ENCODE results near the gene TMF1. TPM values are rescaled to one million over a fixed set of nuclear protein-coding genes. Genes with fewer than 3 reads are reported as not detected.

TMF1 gene
- total RNA-seq, 1 donor from 2014 or later = 24.4 TPM

DNA sequence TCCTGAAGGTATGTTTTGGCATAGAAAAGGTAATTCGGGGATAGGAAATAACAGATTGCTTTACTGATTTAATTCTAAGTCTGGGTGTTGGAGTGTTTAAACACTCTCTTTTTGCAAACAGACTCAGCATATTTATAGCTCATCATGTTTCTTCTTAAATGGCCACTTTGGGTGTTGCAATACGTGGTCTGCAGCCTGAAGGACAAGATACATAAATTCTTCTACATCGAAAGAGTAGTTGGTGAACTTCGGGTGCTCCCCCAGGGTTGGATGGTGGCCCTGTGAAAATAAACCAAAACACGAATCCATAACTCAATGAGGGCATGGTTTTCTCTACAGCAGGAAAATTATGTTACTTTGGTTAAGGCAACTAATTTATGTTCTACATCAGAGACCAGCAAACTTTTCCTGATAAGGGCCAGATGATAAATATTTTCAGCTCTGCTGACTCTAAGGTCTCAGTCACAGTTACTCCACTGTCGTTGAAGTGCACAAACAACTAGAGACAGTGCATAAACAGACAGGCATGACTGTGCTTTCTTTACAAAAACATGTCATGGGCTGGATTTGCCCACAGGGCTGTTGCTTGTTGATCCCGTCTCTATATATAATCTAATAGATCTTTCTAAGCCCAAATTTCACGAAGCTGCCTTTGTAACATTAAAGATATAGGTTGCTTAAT is 74.5 kb downstream of the TMF1 start:
- Histone ChIP-seq H3K36me3 (no peaks in the 10 kb centered on the region), H3K27me3 (no peaks in the 10 kb centered on the region), H3K9ac (no peak overlapping the region), H2AFZ (replicated peaks) (no peak overlapping the region), H4K20me1 (ENCODE audit: low read depth) (no peaks in the 10 kb centered on the region), H3K4me2 (no peak overlapping the region), H3K4me1 (no peaks in the 10 kb centered on the region), H3K79me2 (ENCODE audit: low read depth) (no peaks in the 10 kb centered on the region), H3K9me3 (ENCODE audit: low read depth) (no peaks in the 10 kb centered on the region), H3K27ac (no peak overlapping the region), H3F3A (ENCODE audit: low read depth) (no peaks in the 10 kb centered on the region), H3K4me3 (no peak overlapping the region)
- H3K27ac Mint-ChIP-seq = no peak overlapping the region
- no peaks in the 10 kb centered on the region for H3K27me3 Mint-ChIP-seq (ENCODE audit: insufficient read depth, low read depth)
- no peaks in the 10 kb centered on the region for H3K9me3 Mint-ChIP-seq
- peaks cover 3% of the 10 kb centered on the region for H3K36me3 Mint-ChIP-seq
- TF ChIP-seq EZH2 (IDR thresholded peaks at IDR 0.05) = no peak
- TF ChIP-seq EZH2phosphoT487 (IDR thresholded peaks at IDR 0.05) = no peak
- TF ChIP-seq, protein P1, sequence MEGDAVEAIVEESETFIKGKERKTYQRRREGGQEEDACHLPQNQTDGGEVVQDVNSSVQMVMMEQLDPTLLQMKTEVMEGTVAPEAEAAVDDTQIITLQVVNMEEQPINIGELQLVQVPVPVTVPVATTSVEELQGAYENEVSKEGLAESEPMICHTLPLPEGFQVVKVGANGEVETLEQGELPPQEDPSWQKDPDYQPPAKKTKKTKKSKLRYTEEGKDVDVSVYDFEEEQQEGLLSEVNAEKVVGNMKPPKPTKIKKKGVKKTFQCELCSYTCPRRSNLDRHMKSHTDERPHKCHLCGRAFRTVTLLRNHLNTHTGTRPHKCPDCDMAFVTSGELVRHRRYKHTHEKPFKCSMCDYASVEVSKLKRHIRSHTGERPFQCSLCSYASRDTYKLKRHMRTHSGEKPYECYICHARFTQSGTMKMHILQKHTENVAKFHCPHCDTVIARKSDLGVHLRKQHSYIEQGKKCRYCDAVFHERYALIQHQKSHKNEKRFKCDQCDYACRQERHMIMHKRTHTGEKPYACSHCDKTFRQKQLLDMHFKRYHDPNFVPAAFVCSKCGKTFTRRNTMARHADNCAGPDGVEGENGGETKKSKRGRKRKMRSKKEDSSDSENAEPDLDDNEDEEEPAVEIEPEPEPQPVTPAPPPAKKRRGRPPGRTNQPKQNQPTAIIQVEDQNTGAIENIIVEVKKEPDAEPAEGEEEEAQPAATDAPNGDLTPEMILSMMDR (IDR thresholded peaks at IDR 0.05) = no peak
- H3K4me3 Mint-ChIP-seq = no peak overlapping the region
- DNase-seq (ENCODE audit: low spot score) = no peak
- H3K4me1 Mint-ChIP-seq = no peaks in the 10 kb centered on the region

- no peak overlapping the region for H3K4me3 Mint-ChIP-seq
- Histone ChIP-seq H3K27ac (no peak overlapping the region), H3K9me3 (ENCODE audit: low read depth) (no peaks in the 10 kb centered on the region), H2AFZ (replicated peaks) (no peak overlapping the region), H4K20me1 (ENCODE audit: low read depth) (no peaks in the 10 kb centered on the region), H3K4me2 (no peak overlapping the region), H3K4me1 (no peaks in the 10 kb centered on the region), H3K36me3 (no peaks in the 10 kb centered on the region), H3K79me2 (ENCODE audit: low read depth) (no peaks in the 10 kb centered on the region), H3K9ac (no peak overlapping the region), H3K4me3 (no peak overlapping the region), H3K27me3 (no peaks in the 10 kb centered on the region), H3F3A (ENCODE audit: low read depth) (no peaks in the 10 kb centered on the region)
- no peak for TF ChIP-seq EZH2 (IDR thresholded peaks at IDR 0.05)
- TF ChIP-seq, protein P1 (IDR thresholded peaks at IDR 0.05) = no peak
- no peak for TF ChIP-seq EZH2phosphoT487 (IDR thresholded peaks at IDR 0.05)
- peaks cover 2% of the 10 kb centered on the region for H3K36me3 Mint-ChIP-seq
- H3K27ac Mint-ChIP-seq = no peak overlapping the region
- no peaks in the 10 kb centered on the region for H3K9me3 Mint-ChIP-seq
- peaks cover 6% of the 10 kb centered on the region for H3K4me1 Mint-ChIP-seq
- no peaks in the 10 kb centered on the region for H3K27me3 Mint-ChIP-seq (ENCODE audit: insufficient read depth, low read depth)
- DNase-seq (ENCODE audit: low spot score) = no peak
These were observed 77.4 kb downstream of the TMF1 start for GRCh38 chr3:68974711-68975110.

DNA sequence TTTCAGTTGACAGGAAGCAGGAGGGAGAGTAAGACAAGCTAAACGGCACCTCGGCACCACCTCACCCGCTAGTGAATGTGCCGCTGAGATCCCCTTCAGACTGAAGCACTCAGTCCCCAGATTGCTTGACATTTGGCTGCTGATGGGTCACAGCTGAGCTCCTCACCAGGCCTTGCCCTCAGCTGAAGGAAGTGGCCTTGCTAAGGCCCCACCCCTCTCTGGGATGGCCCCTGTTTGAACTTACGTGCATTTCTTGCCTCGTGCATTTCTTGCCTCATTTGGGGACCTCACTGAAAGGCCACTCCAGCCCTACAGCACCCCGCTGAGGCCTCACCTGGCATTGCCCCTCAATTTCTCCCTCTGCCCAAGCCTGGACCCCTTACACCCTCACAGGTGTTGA is 78.5 kb downstream of the TMF1 start:
- no peak overlapping the region for H3K4me3 Mint-ChIP-seq
- no peak for TF ChIP-seq EZH2 (IDR thresholded peaks at IDR 0.05)
- no peak for TF ChIP-seq EZH2phosphoT487 (IDR thresholded peaks at IDR 0.05)
- TF ChIP-seq, protein P1 (IDR thresholded peaks at IDR 0.05) = no peak
- no peak overlapping the region for H2AFZ ChIP-seq (replicated peaks)
- H3K4me1 ChIP-seq = no peaks in the 10 kb centered on the region
- no peak for DNase-seq (ENCODE audit: low spot score)
- peaks cover 2% of the 10 kb centered on the region for H3K36me3 Mint-ChIP-seq
- no peaks in the 10 kb centered on the region for H4K20me1 ChIP-seq (ENCODE audit: low read depth)
- H3K27ac Mint-ChIP-seq = no peak overlapping the region
- H3K4me1 Mint-ChIP-seq = peaks cover 6% of the 10 kb centered on the region
- H3F3A ChIP-seq (ENCODE audit: low read depth) = no peaks in the 10 kb centered on the region
- no peaks in the 10 kb centered on the region for H3K9me3 ChIP-seq (ENCODE audit: low read depth)
- no peaks in the 10 kb centered on the region for H3K27me3 ChIP-seq
- H3K27me3 Mint-ChIP-seq (ENCODE audit: insufficient read depth, low read depth) = peaks cover 2% of the 10 kb centered on the region
- H3K36me3 ChIP-seq = no peaks in the 10 kb centered on the region
- H3K79me2 ChIP-seq (ENCODE audit: low read depth) = no peaks in the 10 kb centered on the region
- H3K9ac ChIP-seq = no peak overlapping the region
- no peak overlapping the region for H3K4me2 ChIP-seq
- no peak overlapping the region for H3K4me3 ChIP-seq
- no peaks in the 10 kb centered on the region for H3K9me3 Mint-ChIP-seq
- no peak overlapping the region for H3K27ac ChIP-seq
